OCI-LY3 (cell line): ENCODE results near the gene UTP14C.

Source experiments
- CTCF ChIP-seq: fragments of 200-600, 300-600 bp; sonication (generic); IDR thresholded peaks from 2 replicates; pipeline ENCODE4 v1.5.1; 2014; ENCODE audit warnings: antibody characterized with exemption, low read length, low read depth
- EZH2phosphoT487 ChIP-seq: fragments of 200-600 bp; shearing (Covaris generic); IDR thresholded peaks from 2 replicates; pipeline ENCODE4 v1.6.1; 2018; ENCODE audit warnings: antibody characterized with exemption, mixed run types, low read depth

- TF ChIP-seq CTCF (no peak), EZH2phosphoT487 (no peak)
These were observed 1.7 kb downstream of the UTP14C start for GRCh38 chr13:52026246-52026626.
